ENCODE measurements around the gene NABP1. TPM values are rescaled to one million over a fixed set of nuclear protein-coding genes. Genes with fewer than 3 reads are reported as not detected.

NABP1 gene
- polyA plus RNA-seq, 1 donor from 2014 or later = 1.5 TPM

- Histone ChIP-seq H3K27ac (ENCODE audit: low read length) (no peak overlapping the region), H3K4me3 (ENCODE audit: low read length) (no peak overlapping the region)
Observed at GRCh38 chr2:191675807-191676721, 1.9 kb upstream of the NABP1 start.

More at GRCh38 chr2:191675807-191676721, 1.9 kb upstream of the NABP1 start:
- Histone ChIP-seq H3F3A (ENCODE audit: insufficient read depth, low read length, poor library complexity, severe bottlenecking) (no peaks in the 10 kb centered on the region), H4K20me1 (ENCODE audit: insufficient read depth) (no peaks in the 10 kb centered on the region), H3K27me3 (ENCODE audit: insufficient read depth, low read depth, low read length) (peaks cover 3% of the 10 kb centered on the region), H3K9me3 (ENCODE audit: low read length) (no peaks in the 10 kb centered on the region), H3K79me2 (replicated peaks; ENCODE audit: insufficient read depth, low read length) (no peaks in the 10 kb centered on the region), H3K4me2 (ENCODE audit: low read length) (no peak overlapping the region), H2AFZ (ENCODE audit: low read depth, low read length) (no peak overlapping the region), H3K36me3 (ENCODE audit: insufficient read depth, low read length) (no peaks in the 10 kb centered on the region), H3K9ac (ENCODE audit: low read length) (no peak overlapping the region), H3K9me2 (ENCODE audit: insufficient read depth, low read length) (no peaks in the 10 kb centered on the region)
- TF ChIP-seq MXI1 (conservative IDR thresholded peaks at IDR 0.05; ENCODE audit: poor library complexity, severe bottlenecking) = no peak
- TF ChIP-seq POLR2AphosphoS5 (IDR thresholded peaks at IDR 0.05) = no peak
- TF ChIP-seq EP300 (conservative IDR thresholded peaks at IDR 0.05; ENCODE audit: poor library complexity, severe bottlenecking) = no peak
- no peak for TF ChIP-seq REST (IDR thresholded peaks at IDR 0.05; ENCODE audit: borderline replicate concordance)
- no peak for TF ChIP-seq SMC3 (conservative IDR thresholded peaks at IDR 0.05; ENCODE audit: poor library complexity)
- no peak for TF ChIP-seq TAF1 (IDR thresholded peaks at IDR 0.05; ENCODE audit: low read depth)
- TF ChIP-seq EZH2 (IDR thresholded peaks at IDR 0.05; ENCODE audit: borderline replicate concordance, insufficient read depth, low read length, poor library complexity, severe bottlenecking) = no peak
- no peak for TF ChIP-seq CTCF (IDR thresholded peaks at IDR 0.05; ENCODE audit: poor library complexity, severe bottlenecking)
- TF ChIP-seq RAD21 (conservative IDR thresholded peaks at IDR 0.05) = no peak

All from neural cell (in vitro differentiated cells).